Thyroid gland (tissue), 4 donors: ENCODE measurements around the gene LTF.

Experiments used
- POLR2A ChIP-seq, 2 donors: fragments of 450-650 bp; IDR thresholded peaks; one replicate each; pipeline ENCODE4 v1.6.1; 2017; ENCODE audit warnings: antibody characterized with exemption in 2 of 2, mild to moderate bottlenecking in 2 of 2, moderate library complexity in 1 of 2
- TF ChIP-seq, protein P1 (sequence below), 6 experiments: fragments of 200-600 bp in 3 of 6; fragments of 450-650 bp in 3 of 6; sonication (generic) in 3 of 6; IDR thresholded peaks; one replicate each; pipeline ENCODE4 v1.5.1; 2016 to 2019; ENCODE audit warnings: antibody characterized with exemption in 6 of 6, mild to moderate bottlenecking in 2 of 6, inconsistent platforms in 1 of 6, moderate library complexity in 1 of 6

- TF ChIP-seq, protein P1, sequence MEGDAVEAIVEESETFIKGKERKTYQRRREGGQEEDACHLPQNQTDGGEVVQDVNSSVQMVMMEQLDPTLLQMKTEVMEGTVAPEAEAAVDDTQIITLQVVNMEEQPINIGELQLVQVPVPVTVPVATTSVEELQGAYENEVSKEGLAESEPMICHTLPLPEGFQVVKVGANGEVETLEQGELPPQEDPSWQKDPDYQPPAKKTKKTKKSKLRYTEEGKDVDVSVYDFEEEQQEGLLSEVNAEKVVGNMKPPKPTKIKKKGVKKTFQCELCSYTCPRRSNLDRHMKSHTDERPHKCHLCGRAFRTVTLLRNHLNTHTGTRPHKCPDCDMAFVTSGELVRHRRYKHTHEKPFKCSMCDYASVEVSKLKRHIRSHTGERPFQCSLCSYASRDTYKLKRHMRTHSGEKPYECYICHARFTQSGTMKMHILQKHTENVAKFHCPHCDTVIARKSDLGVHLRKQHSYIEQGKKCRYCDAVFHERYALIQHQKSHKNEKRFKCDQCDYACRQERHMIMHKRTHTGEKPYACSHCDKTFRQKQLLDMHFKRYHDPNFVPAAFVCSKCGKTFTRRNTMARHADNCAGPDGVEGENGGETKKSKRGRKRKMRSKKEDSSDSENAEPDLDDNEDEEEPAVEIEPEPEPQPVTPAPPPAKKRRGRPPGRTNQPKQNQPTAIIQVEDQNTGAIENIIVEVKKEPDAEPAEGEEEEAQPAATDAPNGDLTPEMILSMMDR (IDR thresholded peaks at IDR 0.05), result no peak
- TF ChIP-seq POLR2A (IDR thresholded peaks at IDR 0.05), result no peak
Observed at GRCh38 chr3:46467562-46467961, 2.9 kb upstream of the LTF start.
